BJ (cell line): ENCODE measurements around the gene JMJD7. TPM values are rescaled to one million over a fixed set of nuclear protein-coding genes. Genes with fewer than 3 reads are reported as not detected.

ENCODE experiments used
- CTCF ChIA-PET: fragments of 350-600 bp; formaldehyde crosslinking; extraction: SDS; loops from one replicate; lab custom pipeline; 2021; ENCODE audit warnings: antibody characterized with exemption, inconsistent platforms; lab: Yijun Ruan, JAX
- POLR2A ChIA-PET: fragments of 300-600 bp; sonication (Branson Sonifier 250); formaldehyde crosslinking; extraction: SDS; loops from one replicate; lab custom pipeline; 2021; ENCODE audit warnings: antibody characterized with exemption; lab: Charles Lee
- DNase-seq: peaks from one replicate; pipeline ENCODE4 v3.0.0-alpha.2; 2011; ENCODE audit warnings: low read depth
- H3K27me3 ChIP-seq: 2 replicates; pipeline ENCODE4 v1.6.0; 2011; ENCODE audit warnings: low read length; ENCODE audit not compliant: control insufficient read depth, insufficient read depth
- H3K36me3 ChIP-seq: 2 replicates; pipeline ENCODE4 v1.5.1; 2011; ENCODE audit warnings: low read length; ENCODE audit not compliant: control insufficient read depth, insufficient read depth
- H3K4me3 ChIP-seq: 2 replicates; pipeline ENCODE4 v1.5.1; 2011; ENCODE audit warnings: low read depth, mild to moderate bottlenecking, control low read depth, low read length
- polyA plus RNA-seq: library from polyadenylated mRNA; depleted of rRNA; stranded (reverse); fragments of >200 nt; gene quantifications from 2 replicates; pipeline ENCODE4 v1.2.3, GENCODE V29; 2011
- TF ChIP-seq, protein P1 (sequence below): IDR thresholded peaks from 2 replicates; pipeline ENCODE4 v1.5.1; 2011; ENCODE audit warnings: low read depth, mild to moderate bottlenecking, control low read depth, inconsistent platforms, low read length, moderate library complexity; ENCODE audit not compliant: insufficient read depth

JMJD7 gene
- polyA plus RNA-seq, 1 experiment, result 3.4 TPM

DNA sequence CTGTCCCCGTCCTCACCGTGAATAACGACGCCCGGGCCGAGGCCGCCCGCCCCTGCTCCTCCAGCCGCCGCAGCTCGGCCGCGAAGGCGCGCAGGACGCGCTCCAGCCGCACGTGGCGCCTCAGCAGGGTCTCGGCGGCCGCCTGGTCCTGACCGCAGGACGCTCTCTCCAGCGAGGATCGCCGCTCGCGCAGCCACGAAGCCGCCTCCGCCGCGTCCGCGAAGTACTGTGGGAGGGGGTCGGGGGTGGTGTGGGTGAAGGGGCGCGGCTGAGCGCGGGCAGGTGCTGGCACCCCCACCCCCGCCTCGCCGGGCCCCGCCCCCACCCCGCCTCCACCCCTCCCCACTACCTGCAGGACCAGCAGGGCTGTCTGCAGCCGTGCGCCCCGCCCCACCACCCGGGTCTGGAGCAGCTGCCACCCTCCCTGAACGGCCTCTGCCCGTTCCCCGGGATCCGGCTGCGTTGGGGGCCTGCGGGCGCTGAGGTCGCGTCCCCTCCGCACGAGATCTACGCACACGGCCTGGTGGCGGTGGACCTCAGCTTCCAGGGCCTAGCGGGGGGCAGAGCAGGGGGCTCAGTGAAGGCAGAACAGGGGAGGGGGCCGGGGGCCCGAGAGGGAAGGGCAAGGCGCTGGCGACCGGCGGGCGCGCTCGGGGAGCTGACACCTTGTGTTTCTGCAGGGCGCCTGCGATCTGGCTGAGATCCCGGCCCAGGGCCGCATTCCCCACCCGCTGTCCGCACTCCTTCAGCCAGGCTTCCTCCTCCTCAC, 54.2 kb downstream of the JMJD7 start:
- H3K27me3 ChIP-seq, result peaks cover 6% of the 10 kb centered on the region
- CTCF ChIA-PET, result interaction anchor here (1.3 to 1.6 kb wide), 2 partner anchors 9 to 11 kb away, joined by 3 read pairs; no protein-coding TSS in a partner anchor
- POLR2A ChIA-PET, result no interaction called here
- no peak for DNase-seq
- no peaks in the 10 kb centered on the region for H3K36me3 ChIP-seq
- no peak overlapping the region for H3K4me3 ChIP-seq
- TF ChIP-seq, protein P1, sequence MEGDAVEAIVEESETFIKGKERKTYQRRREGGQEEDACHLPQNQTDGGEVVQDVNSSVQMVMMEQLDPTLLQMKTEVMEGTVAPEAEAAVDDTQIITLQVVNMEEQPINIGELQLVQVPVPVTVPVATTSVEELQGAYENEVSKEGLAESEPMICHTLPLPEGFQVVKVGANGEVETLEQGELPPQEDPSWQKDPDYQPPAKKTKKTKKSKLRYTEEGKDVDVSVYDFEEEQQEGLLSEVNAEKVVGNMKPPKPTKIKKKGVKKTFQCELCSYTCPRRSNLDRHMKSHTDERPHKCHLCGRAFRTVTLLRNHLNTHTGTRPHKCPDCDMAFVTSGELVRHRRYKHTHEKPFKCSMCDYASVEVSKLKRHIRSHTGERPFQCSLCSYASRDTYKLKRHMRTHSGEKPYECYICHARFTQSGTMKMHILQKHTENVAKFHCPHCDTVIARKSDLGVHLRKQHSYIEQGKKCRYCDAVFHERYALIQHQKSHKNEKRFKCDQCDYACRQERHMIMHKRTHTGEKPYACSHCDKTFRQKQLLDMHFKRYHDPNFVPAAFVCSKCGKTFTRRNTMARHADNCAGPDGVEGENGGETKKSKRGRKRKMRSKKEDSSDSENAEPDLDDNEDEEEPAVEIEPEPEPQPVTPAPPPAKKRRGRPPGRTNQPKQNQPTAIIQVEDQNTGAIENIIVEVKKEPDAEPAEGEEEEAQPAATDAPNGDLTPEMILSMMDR, result no peak

DNA sequence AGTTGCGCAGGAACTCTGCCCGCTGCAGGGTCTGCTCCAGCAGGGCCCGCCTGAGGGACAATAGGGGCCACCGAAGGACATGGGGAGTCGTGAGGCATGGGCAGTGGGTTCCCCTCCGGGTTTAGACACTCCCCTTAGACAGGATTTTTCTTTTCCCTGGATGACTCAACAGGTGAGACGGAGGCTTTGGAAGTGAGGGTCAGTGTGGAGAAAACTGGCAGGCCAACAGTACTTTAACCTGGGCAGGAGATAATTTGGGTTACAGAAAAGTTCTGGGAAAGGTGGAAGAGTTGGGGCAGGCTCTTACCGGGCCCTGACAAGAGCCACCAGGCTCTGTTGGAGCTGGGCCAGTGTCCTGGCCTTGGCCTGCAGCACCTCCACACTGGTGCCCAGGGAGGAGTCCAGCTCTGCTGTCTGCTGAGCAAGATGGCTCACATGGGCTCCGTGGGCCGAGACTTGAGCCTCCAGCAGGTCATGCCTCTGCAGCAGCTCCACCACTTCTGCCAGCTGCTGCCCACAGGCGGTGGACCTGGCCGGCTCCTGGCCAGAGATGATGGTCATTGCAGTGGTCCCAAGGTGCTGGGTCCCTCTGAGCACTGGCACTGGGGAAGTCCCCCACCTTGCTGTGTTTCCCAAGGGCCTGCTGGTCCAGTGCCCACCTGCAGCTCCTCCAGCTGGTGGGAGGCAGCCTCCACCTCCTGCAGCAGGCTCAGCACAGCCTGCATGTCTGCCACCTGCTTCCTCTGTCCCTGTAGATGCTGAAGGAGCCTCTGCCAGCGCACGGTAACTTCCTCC, 55.0 kb downstream of the JMJD7 start:
- Histone ChIP-seq H3K36me3 (no peaks in the 10 kb centered on the region), H3K27me3 (peaks cover 5% of the 10 kb centered on the region), H3K4me3 (no peak overlapping the region)
- no peak for DNase-seq
- ChIA-PET POLR2A (no interaction called here), CTCF (no interaction called here)
- TF ChIP-seq, protein P1, result no peak

DNA sequence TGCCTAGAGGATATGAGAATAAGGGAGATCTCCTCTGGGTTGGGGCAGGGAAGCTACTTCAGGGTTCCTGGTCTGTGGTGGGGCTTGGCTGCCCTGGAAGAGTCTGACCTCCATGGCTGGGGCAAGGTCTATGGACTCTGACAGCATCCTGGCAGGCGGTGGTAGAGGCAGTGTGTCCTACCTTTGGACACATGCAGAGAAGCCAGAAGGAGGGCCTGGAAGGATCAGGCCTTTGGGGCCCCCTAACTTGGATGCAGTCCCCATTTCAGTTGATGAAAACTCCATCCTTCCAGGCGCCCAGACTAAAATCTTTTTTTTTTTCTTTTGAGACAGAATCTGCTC, 55.6 kb downstream of the JMJD7 start:
- CTCF ChIA-PET, result no interaction called here
- POLR2A ChIA-PET, result no interaction called here
- TF ChIP-seq, protein P1, result no peak
- Histone ChIP-seq H3K36me3 (no peaks in the 10 kb centered on the region), H3K4me3 (no peak overlapping the region), H3K27me3 (peaks cover 5% of the 10 kb centered on the region)
- no peak for DNase-seq

DNA sequence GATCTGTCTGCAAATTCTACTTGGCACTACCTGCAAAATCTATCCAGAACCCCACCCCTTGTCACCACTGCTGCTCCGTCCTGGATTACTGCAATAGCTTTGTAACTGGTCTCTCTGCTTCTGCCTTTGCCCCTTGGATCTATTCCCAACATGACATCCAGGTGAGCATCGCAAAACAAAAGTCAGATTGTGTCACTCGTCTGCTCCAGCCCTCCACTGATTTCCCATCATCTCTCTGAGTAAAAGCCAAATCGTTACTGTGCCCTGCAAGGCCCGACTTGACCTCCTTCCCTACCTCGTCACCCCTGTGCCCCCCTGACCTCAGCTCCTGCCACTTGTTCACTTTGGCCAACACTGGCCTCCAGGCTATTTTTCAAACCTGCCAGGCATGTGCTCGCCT, 56.6 kb downstream of the JMJD7 start:
- peaks cover 5% of the 10 kb centered on the region for H3K27me3 ChIP-seq
- POLR2A ChIA-PET, result no interaction called here
- H3K4me3 ChIP-seq, result no peak overlapping the region
- DNase-seq, result no peak
- CTCF ChIA-PET, result no interaction called here
- TF ChIP-seq, protein P1, result no peak
- H3K36me3 ChIP-seq, result no peaks in the 10 kb centered on the region

DNA sequence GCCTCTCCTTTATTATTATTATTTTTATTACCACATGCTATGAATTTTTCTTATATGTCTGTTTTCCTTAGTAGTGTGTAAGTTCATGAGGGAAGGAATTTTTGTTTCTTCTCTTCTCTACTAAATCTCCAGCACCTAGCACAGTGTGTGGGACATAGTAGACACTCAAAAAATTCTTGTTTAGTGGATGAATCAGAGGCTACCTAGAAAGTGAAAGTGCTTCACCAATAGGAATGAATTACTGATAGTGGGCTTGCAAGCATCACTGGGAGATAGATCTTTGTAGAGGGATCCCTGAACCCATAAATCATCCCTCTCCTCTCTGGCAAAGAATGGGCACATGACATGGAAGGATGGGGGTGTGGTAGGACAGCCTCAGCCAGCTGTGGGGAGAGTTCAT, 57.4 kb downstream of the JMJD7 start:
- DNase-seq, result no peak
- CTCF ChIA-PET, result interaction anchor here (0.8 to 1.2 kb wide), 2 partner anchors 9 to 19 kb away, joined by 3 read pairs; no protein-coding TSS in a partner anchor
- POLR2A ChIA-PET, result no interaction called here

More for the DNA sequence above, 57.4 kb downstream of the JMJD7 start:
- Histone ChIP-seq H3K27me3 (peaks cover 5% of the 10 kb centered on the region), H3K4me3 (no peak overlapping the region), H3K36me3 (no peaks in the 10 kb centered on the region)
- TF ChIP-seq, protein P1, result no peak
